GM21528 (cell line): ENCODE data around the gene DDIT4L.
"Not testable (repeated sequence)": the region's sequence is repeated elsewhere in the genome, so short reads cannot be mapped to it uniquely, and the experiment has no call there.

Experiments
- ATAC-seq: cut with Tn5 transposase; IDR thresholded peaks from one replicate; pipeline ENCODE4 v1.9.1; 2021; ENCODE audit warnings: mild to moderate bottlenecking, moderate library complexity; ENCODE audit not compliant: unreplicated experiment, low FRiP score

DDIT4L gene, protein sequence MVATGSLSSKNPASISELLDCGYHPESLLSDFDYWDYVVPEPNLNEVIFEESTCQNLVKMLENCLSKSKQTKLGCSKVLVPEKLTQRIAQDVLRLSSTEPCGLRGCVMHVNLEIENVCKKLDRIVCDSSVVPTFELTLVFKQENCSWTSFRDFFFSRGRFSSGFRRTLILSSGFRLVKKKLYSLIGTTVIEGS

DNA sequence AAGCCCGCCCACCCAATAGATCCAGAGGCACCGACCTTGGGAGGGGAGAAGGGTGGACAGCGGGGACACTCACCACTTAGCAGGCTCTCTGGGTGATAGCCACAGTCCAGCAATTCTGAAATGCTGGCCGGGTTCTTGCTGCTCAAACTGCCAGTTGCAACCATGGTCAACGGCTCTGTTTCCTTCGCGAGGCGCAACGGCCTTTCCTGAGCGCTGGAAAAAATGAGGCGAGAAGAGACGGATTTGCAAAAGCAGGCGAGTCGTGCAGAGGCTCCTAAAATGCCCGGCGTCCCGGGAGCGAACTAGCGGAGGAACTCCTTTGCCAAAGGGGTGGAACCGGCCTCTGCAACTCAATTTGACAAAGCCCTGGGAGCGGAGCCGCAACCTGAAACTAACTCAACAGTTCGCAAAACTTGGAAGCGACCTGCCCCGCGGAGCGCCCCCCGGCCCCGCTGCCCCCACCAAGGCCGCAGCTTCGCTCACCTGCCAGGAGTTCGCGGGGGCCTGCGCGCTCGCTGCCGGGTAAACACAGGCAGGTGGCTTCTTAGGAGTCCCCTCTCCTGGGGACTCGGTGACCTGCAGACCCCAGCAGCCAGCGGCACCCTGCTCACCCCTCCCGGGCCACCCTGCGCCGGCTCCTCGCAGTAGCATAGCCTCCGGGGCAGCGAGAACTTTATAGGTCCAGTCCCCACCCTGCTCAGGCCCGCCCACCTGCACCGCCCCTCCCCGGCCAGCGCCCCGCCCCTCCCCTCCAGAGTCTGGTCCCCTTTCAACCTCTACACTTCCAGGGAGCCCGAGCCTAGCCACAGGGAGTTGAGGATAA lies at the start of gene DDIT4L:
DDIT4L (minus strand) TSS at position 649 of the 823 bp plus-strand sequence; CDS start at position 164, 485 bp downstream.
- no peak for ATAC-seq

DNA sequence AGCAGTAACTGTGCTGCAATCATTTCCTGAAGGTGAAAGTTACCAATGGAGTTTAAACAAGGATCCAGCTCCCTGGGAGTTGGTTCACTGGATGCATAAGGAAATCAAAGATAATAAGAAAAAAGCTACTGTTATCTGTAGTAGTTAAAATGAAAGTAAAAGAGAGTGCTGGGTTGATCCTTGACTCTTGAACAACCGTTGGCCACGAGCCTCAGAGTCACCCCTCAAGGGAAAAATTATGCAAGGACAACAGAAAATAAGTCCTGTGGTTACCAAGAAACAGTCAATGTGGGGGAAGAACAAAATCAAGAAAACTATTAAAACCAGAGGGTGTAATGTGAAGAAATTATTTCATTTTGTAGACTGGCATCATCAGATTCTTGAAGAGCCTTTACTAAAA lies 49.7 kb upstream of the DDIT4L start:
- ATAC-seq = no peak

DNA sequence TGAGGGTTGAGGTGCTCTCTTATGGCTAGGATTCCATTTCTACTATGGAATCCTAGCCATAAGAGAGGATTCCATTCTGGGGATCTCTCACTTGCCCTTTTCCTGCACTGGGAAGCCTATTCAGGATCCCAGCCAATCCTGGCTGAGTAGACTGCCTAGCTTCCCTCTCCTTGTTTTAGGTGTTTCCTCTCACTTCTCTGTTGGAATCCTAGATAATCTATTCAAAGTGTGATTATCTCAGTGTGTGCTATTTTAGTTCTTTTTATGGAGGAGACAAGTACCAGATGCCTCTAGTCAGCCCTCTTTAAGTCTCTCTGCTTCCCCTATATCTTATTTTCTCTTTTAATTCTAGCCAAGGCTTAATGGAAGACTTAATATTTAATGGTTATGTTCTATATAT lies 34.5 kb upstream of the DDIT4L start:
- no peak for ATAC-seq

DNA sequence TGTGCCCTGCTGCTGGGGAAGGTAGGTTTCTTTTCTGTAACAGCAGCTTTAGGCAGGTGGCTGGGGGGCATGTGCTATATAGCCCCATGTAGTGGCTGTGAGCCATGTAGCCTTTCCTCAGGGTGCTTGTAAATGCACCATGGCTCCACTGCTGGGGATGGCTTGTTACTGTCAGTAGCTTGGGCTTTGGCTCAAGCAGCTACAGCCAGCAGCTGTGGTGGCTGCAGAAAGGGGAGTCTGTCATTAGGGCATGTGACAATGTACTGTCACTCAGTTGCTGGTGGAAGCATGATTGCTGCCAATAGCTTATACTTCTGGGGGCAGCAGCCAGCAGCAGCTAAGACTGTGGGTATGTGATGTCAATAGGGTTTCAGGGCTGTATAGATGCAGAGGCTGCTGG lies 33.9 kb upstream of the DDIT4L start:
- ATAC-seq = no peak

DNA sequence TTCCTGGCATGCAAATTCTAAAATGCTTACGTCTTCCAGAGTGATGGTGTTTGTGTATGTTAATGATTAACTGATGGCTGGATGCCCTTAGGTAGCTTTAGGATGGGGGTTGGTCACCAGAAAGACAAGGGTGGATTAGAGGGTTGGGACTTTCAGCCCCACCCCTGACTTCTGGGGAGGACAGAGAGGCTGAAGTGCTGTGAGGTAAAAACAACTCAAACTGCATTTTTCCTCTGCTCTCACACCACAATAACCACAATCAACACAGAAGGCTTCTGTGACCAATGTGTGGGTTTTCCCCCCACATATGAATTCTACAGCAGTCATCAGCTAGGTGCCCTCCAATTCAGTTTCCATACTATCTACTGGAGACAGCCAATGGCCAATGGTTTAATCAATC lies 18.7 kb upstream of the DDIT4L start:
- peak; percentile 87 for ATAC-seq

DNA sequence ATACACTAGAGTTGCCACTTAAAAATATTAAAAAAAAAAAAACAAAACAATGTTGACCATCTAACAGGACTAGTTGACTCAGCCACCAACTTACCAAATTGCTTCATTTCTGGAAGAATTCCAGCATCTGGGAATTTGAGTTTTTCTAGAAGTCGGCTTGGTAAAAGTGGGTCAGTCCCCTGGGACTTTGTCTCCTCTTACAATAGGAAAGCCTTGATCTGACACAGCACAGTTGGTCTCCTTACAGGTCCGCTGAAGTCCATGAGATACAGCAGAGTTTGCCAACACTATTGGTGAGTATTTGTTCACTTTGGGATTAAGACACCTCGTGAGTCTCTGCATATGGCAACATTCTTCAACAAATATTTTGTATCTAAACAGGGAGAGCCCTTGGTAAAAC lies 18.2 kb upstream of the DDIT4L start:
- no peak for ATAC-seq

DNA sequence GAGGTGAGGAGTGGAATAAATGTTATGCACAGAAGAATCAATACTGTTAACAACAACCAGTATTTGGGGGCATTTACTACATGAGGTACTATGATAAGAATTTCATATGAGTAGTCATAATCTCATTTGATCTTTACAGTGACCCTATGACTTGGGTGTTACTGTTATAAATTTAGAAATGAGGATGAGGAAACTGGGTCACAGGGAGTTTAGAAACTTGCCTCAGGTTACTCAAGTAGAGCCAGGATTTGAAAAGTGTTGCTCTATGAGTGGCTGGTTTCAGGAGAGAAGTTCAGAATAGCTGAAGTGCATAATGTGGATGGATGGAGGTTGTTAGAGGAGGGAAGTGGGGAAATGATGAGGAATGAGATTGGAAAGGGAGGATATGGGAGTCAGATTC lies 16.6 kb upstream of the DDIT4L start:
- no peak for ATAC-seq

DNA sequence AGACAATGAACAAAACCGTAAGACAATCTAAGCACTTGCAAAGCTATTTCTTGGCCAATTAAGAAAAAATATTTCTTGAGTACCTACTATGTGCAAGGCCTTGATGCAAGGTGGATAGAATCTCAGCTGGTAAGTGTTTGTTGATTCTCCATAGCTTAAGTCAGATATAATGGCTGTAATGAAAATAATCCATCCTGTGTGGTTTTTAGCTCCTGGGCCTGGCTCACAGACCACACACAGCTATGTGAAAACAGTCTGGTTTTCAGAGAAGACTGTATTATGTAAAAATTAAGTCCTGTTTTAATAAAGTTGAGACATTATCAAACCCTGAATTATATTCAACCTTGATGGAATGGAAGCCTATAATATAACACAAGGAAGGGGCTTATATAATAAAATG lies 7.8 kb upstream of the DDIT4L start:
- ATAC-seq = no peak

DNA sequence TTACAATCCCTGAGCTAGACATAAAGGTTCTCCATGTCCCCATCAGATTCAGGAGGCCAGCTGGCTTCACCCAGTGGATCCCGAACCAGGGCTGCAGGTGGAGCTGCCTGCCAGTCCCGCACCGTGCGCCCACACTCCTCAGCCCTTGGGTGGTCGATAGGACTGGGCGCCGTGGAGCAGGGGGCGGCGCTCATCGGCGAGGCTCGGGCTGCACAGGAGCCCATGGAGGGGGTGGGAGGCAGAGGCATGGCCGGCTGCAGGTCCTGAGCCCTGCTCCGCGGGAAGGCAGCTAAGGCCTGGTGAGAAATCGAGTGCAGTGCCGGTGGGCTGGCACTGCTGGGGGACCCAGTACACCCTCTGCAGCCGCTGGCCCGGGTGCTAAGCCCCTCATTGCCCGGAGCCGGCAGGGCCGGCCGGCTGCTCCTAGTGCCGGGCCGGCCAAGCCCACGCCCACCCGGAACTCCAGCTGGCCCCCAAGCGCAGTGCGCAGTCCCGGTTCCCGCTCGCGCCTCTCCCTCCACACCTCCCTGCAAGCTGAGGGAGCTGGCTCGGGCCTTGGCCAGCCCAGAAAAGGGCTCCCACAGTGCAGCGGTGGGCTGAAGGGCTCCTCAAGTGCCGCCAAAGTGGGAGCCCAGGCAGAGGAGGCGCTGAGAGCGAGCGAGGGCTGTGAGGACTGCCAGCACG lies 6.3 kb upstream of the DDIT4L start:
- not testable (repeated sequence) for ATAC-seq

DNA sequence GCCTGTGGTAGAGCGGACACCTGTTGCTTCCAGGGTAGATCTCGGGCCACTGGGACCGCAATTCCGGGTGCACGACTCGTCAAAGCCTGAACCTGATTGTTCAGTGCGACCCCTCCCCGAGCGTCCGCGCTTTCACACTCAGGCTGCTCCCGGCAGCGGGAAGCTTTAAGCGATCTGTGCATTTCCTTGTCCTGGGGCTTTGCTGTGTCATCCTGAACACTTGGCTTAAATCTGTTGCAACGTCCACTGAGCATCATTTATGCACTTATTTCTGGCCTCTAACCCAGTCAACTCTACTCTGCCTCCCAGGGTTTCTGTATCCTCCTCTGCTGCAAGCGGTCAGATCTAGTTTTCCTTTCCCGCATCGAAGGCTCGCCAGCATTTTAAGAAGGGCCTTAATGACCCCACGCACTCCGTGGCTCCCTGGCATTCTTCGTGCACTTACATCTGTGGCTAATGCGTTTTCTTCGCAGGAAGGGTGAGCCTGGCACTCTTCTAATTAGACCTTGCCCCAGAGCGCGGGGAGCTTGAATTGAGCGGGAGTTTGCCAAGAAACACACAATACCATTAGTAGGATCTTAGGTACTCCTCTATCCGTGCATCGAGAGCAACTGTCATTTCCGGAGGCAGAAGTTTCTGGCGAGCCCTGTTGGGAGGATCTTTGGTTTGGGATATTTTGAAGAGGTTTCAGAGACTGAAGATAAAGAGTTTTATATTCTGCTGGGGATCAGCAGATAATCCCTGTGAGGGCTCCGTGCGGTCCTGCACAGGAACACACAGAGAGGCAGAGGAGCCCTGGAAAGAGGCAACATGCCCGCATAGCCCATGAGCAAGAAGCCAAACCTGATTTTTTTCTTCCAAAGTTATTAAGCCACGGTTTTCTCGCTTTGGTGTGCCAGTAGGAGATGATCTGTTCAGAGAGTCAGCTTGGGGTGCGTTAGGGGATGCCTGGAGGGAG lies 654 bp upstream of the DDIT4L start:
- ATAC-seq = no peak

DNA sequence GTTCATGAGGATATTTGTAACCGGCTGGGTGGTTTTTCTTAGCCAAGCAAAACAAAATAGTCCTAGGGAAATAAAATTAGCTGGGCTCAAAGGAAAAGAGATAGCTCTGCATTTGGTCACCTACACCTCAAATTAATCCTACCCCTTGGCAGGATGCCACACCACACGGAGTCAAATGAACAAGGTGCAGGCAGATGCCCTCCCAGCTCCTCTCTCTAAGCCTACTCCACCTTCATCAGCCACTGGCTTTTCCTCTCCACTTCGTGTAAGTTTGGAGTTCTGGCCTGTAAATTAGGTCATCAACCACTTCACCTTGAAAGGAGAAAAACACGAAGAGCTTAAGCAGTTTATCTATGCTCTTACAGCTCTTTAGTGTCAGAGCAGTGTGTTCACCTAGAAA lies 1.4 kb downstream of the DDIT4L start:
- ATAC-seq = no peak

DNA sequence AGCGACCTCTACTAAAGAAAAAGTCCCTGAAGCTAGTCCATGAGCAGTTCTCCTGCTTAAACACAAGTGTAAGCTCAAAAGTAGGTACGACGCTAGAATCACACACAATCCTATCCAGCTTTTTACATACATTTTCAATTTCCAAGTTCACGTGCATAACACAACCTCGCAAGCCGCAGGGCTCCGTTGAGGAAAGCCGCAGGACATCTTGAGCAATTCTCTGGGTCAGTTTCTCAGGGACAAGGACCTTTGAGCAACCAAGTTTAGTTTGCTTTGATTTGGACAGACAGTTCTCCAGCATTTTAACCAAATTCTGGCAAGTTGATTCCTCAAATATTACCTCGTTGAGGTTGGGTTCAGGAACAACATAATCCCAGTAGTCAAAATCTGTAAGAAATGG lies 2.5 kb downstream of the DDIT4L start:
- no peak for ATAC-seq

DNA sequence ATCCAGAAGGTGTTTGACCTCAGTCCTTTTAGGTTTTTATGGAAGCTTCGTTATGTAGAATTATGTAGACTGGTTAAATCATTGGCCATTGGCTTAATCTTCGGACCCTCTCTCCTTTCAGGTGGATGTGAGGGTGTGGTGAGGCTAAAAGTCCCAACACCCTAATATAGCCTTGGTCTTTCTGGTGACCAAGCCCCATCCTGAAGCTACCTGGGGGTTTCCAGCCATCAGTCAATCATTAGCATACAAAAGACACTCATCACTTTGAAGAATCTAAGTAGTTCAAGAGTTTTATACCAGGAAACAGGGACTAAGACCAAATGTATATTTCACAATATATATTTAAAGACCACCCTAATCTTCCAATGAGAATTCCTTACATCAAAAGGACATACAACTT lies 5.5 kb downstream of the DDIT4L start:
- no peak for ATAC-seq

DNA sequence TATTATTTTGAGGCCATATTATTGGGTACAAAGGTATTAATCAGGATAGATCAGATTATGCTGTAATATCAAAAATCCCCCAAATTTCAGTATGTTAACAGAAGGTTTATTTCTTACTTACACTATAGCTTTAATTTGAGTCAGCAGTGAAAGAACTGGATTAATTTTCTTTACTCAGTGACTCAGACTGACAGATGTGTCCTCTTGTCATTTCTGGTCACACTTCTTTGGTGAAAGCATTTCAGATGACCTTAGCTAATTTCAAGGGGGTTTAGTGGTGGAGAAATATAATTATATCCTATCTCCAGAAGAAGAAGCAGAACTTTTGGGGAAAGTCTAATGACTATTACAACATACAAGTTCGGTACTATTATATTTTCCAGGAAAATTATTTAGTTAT lies 12.4 kb downstream of the DDIT4L start:
- ATAC-seq = no peak

DNA sequence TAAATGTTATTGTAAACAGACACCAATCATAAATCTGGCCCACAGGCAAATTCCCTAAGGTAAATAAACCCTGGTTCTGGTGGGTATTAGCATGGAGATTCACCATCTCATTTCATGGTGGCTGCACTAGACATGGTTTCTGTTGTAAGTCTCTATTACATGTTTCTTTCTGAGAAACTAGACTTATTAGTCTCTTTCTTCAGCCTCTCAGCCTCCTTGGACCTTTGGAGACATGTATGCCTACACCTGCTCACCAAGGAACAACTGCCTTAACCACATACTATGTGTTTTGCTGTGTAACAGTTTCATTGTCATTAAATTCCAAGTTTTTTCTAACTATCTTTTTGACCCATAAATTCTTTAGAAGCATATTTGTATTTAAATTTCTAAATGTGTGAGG lies 13.1 kb downstream of the DDIT4L start:
- ATAC-seq = no peak

DNA sequence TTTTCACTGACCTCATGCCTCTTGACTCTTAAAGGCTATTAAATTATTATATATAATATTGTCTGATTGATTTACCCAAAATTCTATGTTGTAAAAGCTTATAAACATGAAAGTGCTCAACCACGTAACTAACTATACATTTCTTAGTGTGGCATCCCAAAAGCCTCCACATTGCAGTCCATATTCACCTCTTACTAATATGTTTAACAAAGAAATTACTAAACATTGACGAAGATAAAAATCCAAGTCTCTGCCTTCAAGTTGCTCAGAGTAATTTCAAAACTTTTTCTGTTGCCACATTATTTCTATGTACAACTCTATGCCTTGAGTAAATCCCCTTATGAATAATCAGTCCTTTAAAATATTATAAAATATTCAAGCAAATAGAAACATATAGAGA lies 14.4 kb downstream of the DDIT4L start:
- ATAC-seq = no peak

DNA sequence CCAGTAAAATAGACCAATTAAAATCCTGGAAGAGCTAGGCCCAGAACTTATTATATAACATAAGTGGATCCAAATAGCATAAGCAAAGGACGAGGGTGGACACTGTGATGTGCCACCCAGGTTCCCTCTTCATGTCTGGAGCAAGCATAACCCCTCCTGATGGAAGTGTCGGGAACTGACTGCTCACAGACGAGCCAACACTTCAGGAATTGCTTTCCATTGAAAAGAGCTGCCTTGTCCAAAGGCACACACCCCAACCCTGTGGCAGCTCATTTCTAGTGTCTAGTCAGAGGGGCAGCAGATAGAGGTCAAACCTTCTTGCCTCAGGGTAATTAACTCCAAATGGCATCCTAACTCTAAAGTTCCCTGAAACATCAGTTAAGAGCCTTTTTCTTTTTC lies 15.3 kb downstream of the DDIT4L start:
- ATAC-seq = no peak

DNA sequence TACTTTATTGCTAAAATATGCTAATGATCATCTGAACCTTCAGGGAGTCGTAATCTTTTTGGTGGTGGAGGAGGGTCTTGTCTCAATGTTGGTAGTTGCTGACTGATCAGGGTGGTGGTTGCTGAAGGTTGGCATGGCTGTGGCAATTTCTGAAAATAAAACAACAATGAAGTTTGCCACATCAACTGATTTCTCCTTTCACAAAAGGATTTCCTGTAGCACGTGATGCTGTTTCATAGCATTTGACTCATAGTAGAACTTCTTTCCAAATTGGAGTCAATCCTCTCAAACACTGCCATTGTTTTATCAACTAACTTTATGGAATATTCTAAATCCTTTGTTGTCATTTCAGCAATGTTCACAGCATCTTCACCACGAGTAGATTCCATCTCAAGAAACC lies 19.3 kb downstream of the DDIT4L start:
- no peak for ATAC-seq

DNA sequence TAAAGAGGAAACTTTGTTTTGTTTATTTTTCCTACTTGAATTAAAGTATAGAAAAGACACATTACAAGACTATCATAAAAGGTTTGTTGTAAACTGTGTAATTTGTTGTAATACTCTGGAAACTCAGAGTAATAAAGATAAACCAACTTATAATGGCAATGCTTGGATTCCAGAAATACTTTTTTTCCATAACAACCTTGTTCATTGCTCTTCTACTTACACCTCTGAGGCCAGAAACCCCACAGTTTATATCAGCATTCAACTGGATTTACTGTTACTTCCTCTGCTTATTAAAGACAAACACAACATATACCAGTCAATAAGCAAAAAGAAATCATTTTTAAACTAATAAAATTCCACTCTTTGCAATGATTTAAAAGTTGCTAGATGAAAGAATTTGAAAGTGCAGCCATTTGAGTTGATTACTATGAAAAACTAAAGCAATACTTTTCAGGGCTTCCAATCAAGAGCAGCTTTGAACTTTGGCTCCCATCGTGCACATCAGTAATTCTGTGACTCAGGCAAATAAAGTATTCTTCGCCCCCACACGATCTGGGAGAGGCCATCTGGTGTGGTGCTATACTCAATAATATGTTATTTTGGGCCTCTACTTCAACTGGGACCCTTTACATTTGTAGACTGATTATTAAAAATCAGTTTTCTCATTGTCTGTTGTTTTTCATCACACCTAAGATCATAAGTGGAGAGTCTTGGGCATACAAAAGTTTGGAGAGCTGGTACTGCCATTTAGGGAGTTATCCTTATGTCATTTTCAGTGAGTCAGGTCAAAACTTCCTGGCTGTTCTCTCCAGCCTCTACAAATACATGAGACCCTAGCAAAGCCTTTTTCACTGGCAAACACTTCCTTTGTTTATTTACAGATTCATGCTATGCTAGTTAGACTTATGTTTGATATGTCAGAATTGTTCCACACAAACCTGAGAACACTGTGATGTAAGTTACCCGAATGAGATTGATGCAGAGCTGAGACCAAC lies 20.5 kb downstream of the DDIT4L start:
- no peak for ATAC-seq
